ENCODE results near the gene RBM20. TPM values are rescaled to one million over a fixed set of nuclear protein-coding genes. Genes with fewer than 3 reads are reported as not detected.
"Not testable (repeated sequence)": the region's sequence is repeated elsewhere in the genome, so short reads cannot be mapped to it uniquely, and the experiment has no call there.

The RBM20 gene
- total RNA-seq, 1 donor from 2014 or later: 0.29 TPM

GRCh38 chr10:110625356-110625894 lies 18.7 kb upstream of the RBM20 start:
- no peak for DNase-seq (ENCODE audit: extremely low read depth, low read depth, low spot score)

GRCh38 chr10:110625951-110626855 lies 17.9 kb upstream of the RBM20 start:
- DNase-seq (ENCODE audit: extremely low read depth, low read depth, low spot score): no peak

- DNase-seq (ENCODE audit: extremely low read depth, low read depth, low spot score): no peak
Measured at GRCh38 chr10:110628161-110628560, 16.0 kb upstream of the RBM20 start.

- DNase-seq (ENCODE audit: extremely low read depth, low read depth, low spot score): no peak
Measured at GRCh38 chr10:110629680-110630191, 14.4 kb upstream of the RBM20 start.

GRCh38 chr10:110631934-110632333 lies 12.2 kb upstream of the RBM20 start:
- no peak for DNase-seq (ENCODE audit: extremely low read depth, low read depth, low spot score)

- DNase-seq (ENCODE audit: extremely low read depth, low read depth, low spot score): no peak
Measured at GRCh38 chr10:110632591-110633215, 11.4 kb upstream of the RBM20 start.

- DNase-seq (ENCODE audit: extremely low read depth, low read depth, low spot score): no peak
Measured at GRCh38 chr10:110634527-110635209, 9.5 kb upstream of the RBM20 start.

- DNase-seq (ENCODE audit: extremely low read depth, low read depth, low spot score): no peak
Measured at GRCh38 chr10:110636572-110636931, 7.6 kb upstream of the RBM20 start.

- no peak for DNase-seq (ENCODE audit: extremely low read depth, low read depth, low spot score)
Measured at GRCh38 chr10:110636932-110637557, 7.1 kb upstream of the RBM20 start.

GRCh38 chr10:110637558-110638053 lies 6.5 kb upstream of the RBM20 start:
- DNase-seq (ENCODE audit: extremely low read depth, low read depth, low spot score): no peak

- DNase-seq (ENCODE audit: extremely low read depth, low read depth, low spot score): no peak
Measured at GRCh38 chr10:110638319-110638718, 5.8 kb upstream of the RBM20 start.

- DNase-seq (ENCODE audit: extremely low read depth, low read depth, low spot score): not testable (repeated sequence)
Measured at GRCh38 chr10:110639046-110639445, 5.1 kb upstream of the RBM20 start.

GRCh38 chr10:110639858-110640257 lies 4.3 kb upstream of the RBM20 start:
- DNase-seq (ENCODE audit: extremely low read depth, low read depth, low spot score): not testable (repeated sequence)

GRCh38 chr10:110641256-110641655 lies 2.9 kb upstream of the RBM20 start:
- DNase-seq (ENCODE audit: extremely low read depth, low read depth, low spot score): no peak

- no peak for DNase-seq (ENCODE audit: extremely low read depth, low read depth, low spot score)
Measured at GRCh38 chr10:110642204-110643034, 1.7 kb upstream of the RBM20 start.

GRCh38 chr10:110643035-110643652 lies 992 bp upstream of the RBM20 start:
- no peak for DNase-seq (ENCODE audit: extremely low read depth, low read depth, low spot score)

GRCh38 chr10:110644598-110645462 lies 694 bp downstream of the RBM20 start:
- no peak for DNase-seq (ENCODE audit: extremely low read depth, low read depth, low spot score)

Data from glomerular endothelial cell (primary cell).